Astrocyte (in vitro differentiated cells and primary cell): ENCODE results near the gene SEMA4D. TPM values are rescaled to one million over a fixed set of nuclear protein-coding genes. Genes with fewer than 3 reads are reported as not detected.

Experiments used
- DNase-seq: peaks from one replicate; pipeline ENCODE4 v3.0.0-alpha.2; 2010; ENCODE audit warnings: low read depth
- FAIRE-seq: peaks from 2 replicates; lab custom pipeline; 2011; peaks lifted over from hg19 to GRCh38; lab: Jason Lieb, UNC
- H2AFZ ChIP-seq: 2 replicates; pipeline ENCODE4 v1.6.0; 2012; ENCODE audit warnings: low read depth, low read length, inconsistent platforms
- H3K27ac ChIP-seq: 2 replicates; pipeline ENCODE4 v1.5.1; 2011; ENCODE audit warnings: low read depth, low read length, inconsistent platforms
- H3K27me3 ChIP-seq: 2 replicates; pipeline ENCODE4 v1.6.0; 2011; ENCODE audit warnings: low read length, inconsistent platforms; ENCODE audit not compliant: insufficient read depth
- H3K36me3 ChIP-seq: 2 replicates; pipeline ENCODE4 v1.5.1; 2011; ENCODE audit warnings: low read length, inconsistent platforms; ENCODE audit not compliant: insufficient read depth
- H3K4me1 ChIP-seq: 2 replicates; pipeline ENCODE4 v1.5.1; 2011; ENCODE audit warnings: low read length, inconsistent platforms; ENCODE audit not compliant: insufficient read depth
- H3K4me2 ChIP-seq: 2 replicates; pipeline ENCODE4 v1.6.0; 2012; ENCODE audit warnings: low read length, inconsistent platforms
- H3K4me3 ChIP-seq: 2 replicates; pipeline ENCODE4 v1.5.1; 2011; ENCODE audit warnings: low read depth, mild to moderate bottlenecking, low read length, inconsistent platforms; ENCODE audit not compliant: insufficient read depth
- H3K79me2 ChIP-seq: 2 replicates; pipeline ENCODE4 v1.6.0; 2012; ENCODE audit warnings: mild to moderate bottlenecking, low read length, inconsistent platforms; ENCODE audit not compliant: insufficient read depth
- H3K9ac ChIP-seq: 2 replicates; pipeline ENCODE4 v1.6.0; 2012; ENCODE audit warnings: mild to moderate bottlenecking, low read length, inconsistent platforms
- H3K9me3 ChIP-seq: 2 replicates; pipeline ENCODE4 v1.5.1; 2012; ENCODE audit warnings: low read depth, mild to moderate bottlenecking, low read length, inconsistent platforms; ENCODE audit not compliant: insufficient read depth
- H4K20me1 ChIP-seq: 2 replicates; pipeline ENCODE4 v1.6.0; 2012; ENCODE audit warnings: low read length, inconsistent platforms; ENCODE audit not compliant: insufficient read depth
- H3K27ac Mint-ChIP-seq: one replicate; pipeline ENCODE4 v1.8.0; 2021; ENCODE audit warnings: mild to moderate bottlenecking, mixed read lengths; ENCODE audit not compliant: unreplicated experiment
- H3K27me3 Mint-ChIP-seq: one replicate; pipeline ENCODE4 v1.8.0; 2021; ENCODE audit warnings: low read depth, mixed read lengths; ENCODE audit not compliant: unreplicated experiment
- H3K36me3 Mint-ChIP-seq: one replicate; pipeline ENCODE4 v1.8.0; 2021; ENCODE audit warnings: low read depth, mixed read lengths; ENCODE audit not compliant: unreplicated experiment
- H3K4me1 Mint-ChIP-seq: one replicate; pipeline ENCODE4 v1.8.0; 2021; ENCODE audit warnings: low read depth, mixed read lengths; ENCODE audit not compliant: unreplicated experiment
- H3K4me3 Mint-ChIP-seq: one replicate; pipeline ENCODE4 v1.8.0; 2021; ENCODE audit warnings: mild to moderate bottlenecking, moderate library complexity, mixed read lengths; ENCODE audit not compliant: unreplicated experiment
- H3K9me3 Mint-ChIP-seq: one replicate; pipeline ENCODE4 v1.8.0; 2021; ENCODE audit warnings: mild to moderate bottlenecking, mixed read lengths; ENCODE audit not compliant: unreplicated experiment
- EZH2 ChIP-seq: IDR thresholded peaks from 2 replicates; pipeline ENCODE4 v1.6.1; 2012; ENCODE audit warnings: mild to moderate bottlenecking, low read length, inconsistent platforms; ENCODE audit not compliant: insufficient read depth
- total RNA-seq: library from RNA; stranded (reverse); gene quantifications from 2 replicates; pipeline ENCODE4 v1.2.1, GENCODE V29; 2021
- TF ChIP-seq, protein P1 (sequence below): IDR thresholded peaks from 2 replicates; pipeline ENCODE4 v1.5.1; 2011; ENCODE audit warnings: low read depth, mild to moderate bottlenecking, inconsistent platforms, low read length, moderate library complexity; ENCODE audit not compliant: insufficient read depth

Gene SEMA4D
- total RNA-seq, 1 donor from 2014 or later: 6.2 TPM

DNA sequence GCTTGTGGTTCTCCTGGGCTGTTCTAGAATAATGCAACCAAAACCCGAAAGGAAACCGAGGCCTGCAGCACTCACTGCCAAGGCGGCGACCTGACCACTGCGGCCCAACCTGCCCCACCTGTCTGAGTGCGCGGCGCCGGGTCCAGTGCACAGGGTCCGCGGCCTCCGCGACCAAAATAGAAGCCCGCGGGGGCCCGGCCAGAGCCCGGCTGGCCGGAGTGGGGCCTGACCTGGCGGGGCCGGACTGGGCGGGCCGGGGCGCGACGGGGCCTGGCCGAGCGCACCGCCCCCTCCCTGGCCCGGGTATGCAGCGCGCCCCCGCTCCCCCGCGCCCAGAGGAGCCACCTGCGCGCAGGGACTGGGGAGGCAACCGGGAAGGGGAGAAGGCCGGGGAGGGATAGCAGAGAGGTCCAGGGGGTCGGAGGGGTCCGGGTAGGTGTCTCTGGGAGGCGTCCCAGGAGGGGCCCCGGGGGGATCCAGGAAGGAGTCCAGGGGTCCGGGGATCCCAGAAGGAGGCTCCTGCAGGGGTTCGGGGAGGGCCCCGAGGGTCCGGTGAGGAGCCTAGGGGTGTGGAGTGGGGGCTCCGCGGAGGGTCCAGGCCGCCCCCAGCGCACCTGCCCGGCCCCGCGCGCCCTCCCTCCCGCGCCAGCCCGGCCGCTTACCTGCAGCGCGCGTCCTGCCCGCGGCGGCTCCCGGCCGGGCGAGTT, 503 bp downstream of the SEMA4D start:
- FAIRE-seq (no peak), DNase-seq (no peak)
- Histone ChIP-seq H3K4me3 (peak overlapping the region; percentile 48), H3K79me2 (no peaks in the 10 kb centered on the region), H3K9ac (no peak overlapping the region), H3K4me2 (peak overlapping the region; percentile 81), H3K27ac (no peak overlapping the region), H3K4me1 (no peaks in the 10 kb centered on the region), H4K20me1 (no peaks in the 10 kb centered on the region), H2AFZ (no peak overlapping the region), H3K27me3 (peaks cover 24% of the 10 kb centered on the region), H3K36me3 (no peaks in the 10 kb centered on the region), H3K9me3 (peaks cover 2% of the 10 kb centered on the region)
- Mint-ChIP-seq H3K36me3 (no peaks in the 10 kb centered on the region), H3K4me1 (peaks cover 10% of the 10 kb centered on the region), H3K27ac (no peak overlapping the region), H3K27me3 (peaks cover 5% of the 10 kb centered on the region), H3K4me3 (peak overlapping the region; percentile 61), H3K9me3 (no peaks in the 10 kb centered on the region)
- TF ChIP-seq EZH2: no peak
- TF ChIP-seq, protein P1, sequence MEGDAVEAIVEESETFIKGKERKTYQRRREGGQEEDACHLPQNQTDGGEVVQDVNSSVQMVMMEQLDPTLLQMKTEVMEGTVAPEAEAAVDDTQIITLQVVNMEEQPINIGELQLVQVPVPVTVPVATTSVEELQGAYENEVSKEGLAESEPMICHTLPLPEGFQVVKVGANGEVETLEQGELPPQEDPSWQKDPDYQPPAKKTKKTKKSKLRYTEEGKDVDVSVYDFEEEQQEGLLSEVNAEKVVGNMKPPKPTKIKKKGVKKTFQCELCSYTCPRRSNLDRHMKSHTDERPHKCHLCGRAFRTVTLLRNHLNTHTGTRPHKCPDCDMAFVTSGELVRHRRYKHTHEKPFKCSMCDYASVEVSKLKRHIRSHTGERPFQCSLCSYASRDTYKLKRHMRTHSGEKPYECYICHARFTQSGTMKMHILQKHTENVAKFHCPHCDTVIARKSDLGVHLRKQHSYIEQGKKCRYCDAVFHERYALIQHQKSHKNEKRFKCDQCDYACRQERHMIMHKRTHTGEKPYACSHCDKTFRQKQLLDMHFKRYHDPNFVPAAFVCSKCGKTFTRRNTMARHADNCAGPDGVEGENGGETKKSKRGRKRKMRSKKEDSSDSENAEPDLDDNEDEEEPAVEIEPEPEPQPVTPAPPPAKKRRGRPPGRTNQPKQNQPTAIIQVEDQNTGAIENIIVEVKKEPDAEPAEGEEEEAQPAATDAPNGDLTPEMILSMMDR: no peak

- DNase-seq: no peak
- no peaks in the 10 kb centered on the region for H3K36me3 Mint-ChIP-seq
- H3K4me3 Mint-ChIP-seq: peak overlapping the region; percentile 61
- H3K4me1 Mint-ChIP-seq: peaks cover 10% of the 10 kb centered on the region
- Histone ChIP-seq H3K79me2 (no peaks in the 10 kb centered on the region), H3K4me3 (peak overlapping the region; percentile 39), H3K4me1 (no peaks in the 10 kb centered on the region), H3K36me3 (no peaks in the 10 kb centered on the region), H3K9me3 (peaks cover 2% of the 10 kb centered on the region), H3K9ac (no peak overlapping the region), H3K27me3 (peaks cover 19% of the 10 kb centered on the region), H4K20me1 (no peaks in the 10 kb centered on the region), H3K27ac (no peak overlapping the region), H3K4me2 (peak overlapping the region; percentile 81), H2AFZ (no peak overlapping the region)
- peak overlapping the region; percentile 41 for H3K27ac Mint-ChIP-seq
- TF ChIP-seq, protein P1: no peak
- TF ChIP-seq EZH2: no peak
- H3K27me3 Mint-ChIP-seq: peaks cover 3% of the 10 kb centered on the region
- FAIRE-seq: no peak
- H3K9me3 Mint-ChIP-seq: peaks cover 2% of the 10 kb centered on the region
Observed at GRCh38 chr9:89496645-89497256, 1.2 kb downstream of the SEMA4D start.
